HG03280 (cell line): ENCODE data around the gene PPP1R27.

Experiments used
- ATAC-seq: cut with Tn5 transposase; IDR thresholded peaks from one replicate; pipeline ENCODE4 v1.9.1; 2021; ENCODE audit warnings: mild to moderate bottlenecking, moderate library complexity; ENCODE audit not compliant: unreplicated experiment

PPP1R27 gene

GRCh38 chr17:81863123-81863675 lies 28.3 kb upstream of the PPP1R27 start:
- no peak for ATAC-seq

GRCh38 chr17:81860756-81861568 lies 26.1 kb upstream of the PPP1R27 start:
- peak; percentile 80 for ATAC-seq

DNA sequence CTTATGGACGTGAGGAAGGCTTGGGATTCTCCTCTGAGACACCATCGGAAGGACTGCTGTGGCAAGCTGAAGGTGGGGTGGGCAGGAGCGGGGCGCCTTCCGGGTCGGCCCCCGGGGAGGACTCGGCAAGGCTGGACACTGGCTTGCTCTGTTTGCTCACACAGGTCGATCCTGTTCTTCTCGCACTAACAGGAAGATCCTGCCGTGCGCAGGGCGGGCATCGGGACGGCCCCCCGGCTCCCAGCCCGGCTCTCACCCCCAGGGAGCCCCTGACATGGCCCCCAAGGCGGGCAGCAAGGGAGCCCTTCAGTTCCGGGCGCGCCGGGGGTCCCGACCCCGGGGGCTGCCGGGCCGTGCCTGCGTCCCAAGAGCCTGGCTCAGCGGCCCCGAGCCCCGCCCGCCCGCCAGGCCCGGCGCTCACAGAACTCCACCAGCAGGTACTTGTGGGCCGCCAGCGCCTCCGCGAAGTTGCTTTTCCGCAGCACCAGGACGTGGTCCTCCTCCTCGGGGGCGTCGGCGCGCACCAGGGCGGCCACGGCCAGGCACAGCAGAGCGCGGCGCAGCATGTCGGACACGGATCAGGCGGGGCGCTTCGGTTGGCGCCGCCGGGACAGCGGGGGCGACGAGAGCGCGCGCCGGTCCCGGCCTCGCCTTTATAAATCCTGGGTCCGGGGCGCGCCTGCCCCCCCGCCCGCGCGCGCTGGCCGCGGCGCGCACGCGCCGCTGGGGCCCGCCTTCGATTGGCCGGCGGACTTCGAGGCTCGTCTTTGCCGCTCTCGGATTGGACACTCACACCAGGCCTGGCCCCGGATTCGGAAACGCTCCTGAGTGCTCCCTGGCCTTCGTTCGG lies 25.3 kb upstream of the PPP1R27 start, which contains the start of gene P4HB:
Gene P4HB (minus strand): TSS at position 630 of the 850 bp plus-strand sequence. CDS start 64 bp downstream, at position 566.
- peak; percentile 3 for ATAC-seq

- ATAC-seq, result no peak
Observed at GRCh38 chr17:81858967-81859905, 24.4 kb upstream of the PPP1R27 start.

GRCh38 chr17:81858170-81858966 lies 23.5 kb upstream of the PPP1R27 start:
- ATAC-seq, result no peak

DNA sequence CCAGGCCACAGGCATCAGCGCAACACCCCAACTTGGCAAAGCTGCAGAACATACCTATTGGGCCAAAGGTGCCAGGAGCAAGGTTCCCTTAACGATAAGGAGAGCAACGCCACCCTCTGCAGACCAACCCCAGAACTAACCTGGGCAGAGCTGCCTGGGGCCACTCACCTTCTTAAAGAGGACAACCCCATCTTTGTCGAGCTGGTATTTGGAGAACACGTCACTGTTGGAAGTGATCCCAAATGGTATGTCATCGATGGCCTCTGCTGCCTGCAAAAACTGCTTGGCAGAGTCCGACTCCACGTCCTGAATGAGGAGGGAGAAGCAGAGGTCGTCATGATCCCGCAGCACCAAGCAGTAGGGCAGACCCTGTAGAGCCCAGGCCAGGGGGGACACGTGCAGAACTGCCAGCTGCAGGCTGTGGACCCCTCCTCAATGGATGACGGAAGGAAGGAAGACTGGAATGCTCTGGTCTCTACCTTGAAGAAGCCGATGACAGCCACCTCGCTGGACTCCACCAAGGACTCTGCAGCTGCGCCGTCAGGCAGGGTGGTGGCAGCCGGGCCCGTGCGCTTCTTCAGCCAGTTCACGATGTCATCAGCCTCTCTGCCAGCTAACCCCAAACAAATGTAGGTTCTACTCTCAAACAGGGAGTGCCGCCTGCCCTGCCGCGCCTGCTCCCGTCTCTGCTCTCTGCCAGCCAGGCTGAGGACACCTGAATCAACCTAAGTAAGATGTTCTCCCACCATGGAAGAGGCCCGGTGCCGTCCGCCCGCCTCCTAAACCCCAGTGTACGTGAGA lies 20.3 kb upstream of the PPP1R27 start:
- no peak for ATAC-seq

GRCh38 chr17:81852237-81852636 lies 17.4 kb upstream of the PPP1R27 start:
- no peak for ATAC-seq

DNA sequence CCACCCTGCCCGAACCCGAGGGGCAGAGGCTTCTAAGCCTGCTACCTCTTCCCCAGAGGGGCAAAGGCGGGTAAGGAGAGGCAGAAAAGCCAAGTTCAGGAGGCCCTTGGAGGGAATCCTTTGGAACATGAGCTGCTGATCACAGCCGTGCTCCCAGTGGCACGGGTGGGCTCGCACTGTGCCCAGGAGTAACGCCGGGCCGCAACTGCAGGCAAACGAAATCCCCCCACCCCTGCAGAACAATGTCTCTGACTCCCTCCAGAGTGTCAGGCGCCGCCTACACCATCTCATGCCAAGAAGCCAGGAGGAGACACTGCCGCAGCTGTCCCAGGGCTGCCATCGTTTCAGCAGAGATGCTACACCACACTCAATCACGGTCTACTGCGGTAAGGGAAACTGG lies 16.6 kb upstream of the PPP1R27 start:
- no peak for ATAC-seq

- no peak for ATAC-seq
Observed at GRCh38 chr17:81849457-81849856, 14.6 kb upstream of the PPP1R27 start.

DNA sequence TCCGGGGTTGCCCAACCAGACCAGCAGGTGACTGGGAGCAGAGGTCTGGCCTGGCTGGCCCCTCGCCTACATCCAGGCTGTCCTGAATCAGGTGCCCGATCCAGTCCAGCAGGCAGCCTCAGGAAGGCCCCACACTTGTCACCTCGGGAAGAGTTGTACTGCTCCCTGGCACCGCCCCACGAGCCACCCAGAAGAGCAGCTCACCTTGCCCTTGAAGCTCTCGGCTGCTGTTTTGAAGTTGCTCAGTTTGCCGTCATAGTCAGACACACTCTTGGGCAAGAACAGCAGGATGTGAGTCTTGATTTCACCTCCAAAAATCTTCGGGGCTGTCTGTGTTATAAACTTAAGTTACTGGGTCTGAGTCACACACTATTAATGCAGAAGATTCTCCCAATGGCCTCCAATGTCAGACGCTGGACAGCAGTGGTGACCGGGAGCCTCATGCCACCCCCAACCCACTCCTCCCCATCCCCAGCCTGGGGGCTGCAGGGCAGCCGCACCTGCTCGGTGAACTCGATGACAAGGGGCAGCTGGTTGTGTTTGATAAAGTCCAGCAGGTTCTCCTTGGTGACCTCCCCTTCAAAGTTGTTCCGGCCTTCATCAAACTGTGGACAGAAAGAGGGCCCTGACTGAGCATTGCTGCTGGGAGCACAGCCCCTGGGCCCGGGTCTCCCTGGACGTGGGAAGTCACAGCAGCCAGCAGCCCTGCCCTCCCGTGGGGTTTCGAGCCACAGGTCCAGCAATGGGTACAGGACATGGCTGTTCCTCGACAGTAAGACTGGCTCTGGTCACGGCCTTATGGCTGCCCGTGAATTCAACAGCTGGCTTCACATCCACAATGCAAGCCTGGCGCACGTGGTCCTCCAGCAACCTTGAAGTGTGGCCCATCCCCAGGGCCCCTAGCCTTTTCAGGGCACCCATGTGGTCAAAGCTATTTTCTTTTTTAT lies 12.2 kb upstream of the PPP1R27 start:
- ATAC-seq, result no peak

DNA sequence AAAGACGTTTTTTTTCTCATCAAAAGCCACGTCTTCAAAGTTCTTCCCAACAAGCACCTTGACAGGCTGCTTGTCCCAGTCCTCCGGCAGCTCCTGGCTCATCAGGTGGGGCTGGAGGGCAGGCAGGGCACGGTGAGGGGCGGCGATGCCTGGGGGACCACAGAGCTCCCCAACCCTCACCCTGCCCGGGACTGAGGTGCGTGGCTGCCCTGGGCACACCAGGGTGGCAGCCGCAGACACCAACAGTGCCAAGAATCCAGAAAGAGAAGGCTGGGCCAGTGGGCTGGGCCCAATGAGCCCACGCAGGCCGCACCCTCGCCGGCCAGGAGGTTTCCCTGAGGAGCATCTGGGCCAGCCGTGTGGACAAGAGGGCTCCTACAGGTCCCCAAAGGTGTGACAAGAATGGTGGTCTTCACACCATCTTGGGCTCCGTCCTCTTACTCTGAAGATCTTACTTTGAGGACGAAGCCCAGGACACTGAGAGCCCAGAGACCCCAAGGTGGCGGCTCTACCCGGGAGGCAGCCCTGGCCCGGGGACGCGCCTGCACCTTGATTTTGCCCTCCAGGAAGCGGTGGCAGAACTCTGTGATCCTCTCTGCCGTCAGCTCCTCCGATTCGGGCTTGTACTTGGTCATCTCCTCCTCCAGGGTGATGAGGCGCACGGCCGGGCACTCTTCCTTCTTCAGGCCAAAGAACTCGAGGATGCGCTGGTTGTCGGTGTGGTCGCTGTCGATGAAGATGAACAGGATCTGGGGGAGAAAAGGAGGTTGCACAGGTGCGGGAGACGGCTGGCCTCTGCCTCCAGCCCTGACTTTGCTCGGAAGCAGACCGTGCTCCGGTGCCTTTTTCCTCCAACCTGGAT lies 11.3 kb upstream of the PPP1R27 start:
- ATAC-seq, result no peak

GRCh38 chr17:81845361-81845760 lies 10.5 kb upstream of the PPP1R27 start:
- ATAC-seq, result no peak

GRCh38 chr17:81844887-81845286 lies 10.0 kb upstream of the PPP1R27 start:
- no peak for ATAC-seq

GRCh38 chr17:81844327-81844851 lies 9.5 kb upstream of the PPP1R27 start:
- no peak for ATAC-seq

DNA sequence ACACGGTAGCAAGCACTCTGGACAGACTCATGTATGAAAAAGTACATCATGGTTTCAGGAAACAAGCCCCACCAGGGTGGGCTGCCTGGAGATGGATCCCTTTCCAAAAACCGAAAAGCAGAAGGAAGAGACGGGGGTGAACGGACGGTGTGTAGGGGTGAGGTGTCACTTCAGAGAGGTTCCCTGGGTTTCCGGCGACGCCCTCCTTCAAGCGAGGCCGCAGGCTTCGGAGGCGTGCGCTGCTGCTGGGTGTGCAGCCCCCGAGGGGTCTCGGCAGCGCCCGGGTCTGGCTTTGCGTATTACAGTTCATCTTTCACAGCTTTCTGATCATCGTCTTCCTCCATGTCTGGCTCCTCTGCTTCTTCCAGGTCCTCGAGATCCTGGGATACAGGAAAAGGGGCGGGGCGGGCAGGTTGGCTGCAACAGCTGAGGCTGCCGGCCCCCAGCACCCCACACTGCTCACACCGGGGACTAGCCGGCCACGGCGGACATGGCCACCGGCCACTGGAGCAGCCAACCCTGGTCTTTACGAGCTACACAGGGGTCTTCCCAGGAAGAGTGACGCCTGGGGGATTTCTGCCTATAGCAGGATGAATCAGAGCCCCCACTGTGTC lies 9.0 kb upstream of the PPP1R27 start:
- ATAC-seq, result no peak
